OCI-M2 (cell line): ENCODE data around the gene APOBEC3A.
"Not testable (repeated sequence)": the region's sequence is repeated elsewhere in the genome, so short reads cannot be mapped to it uniquely, and the experiment has no call there.

Experiments used
- DNase-seq: peaks from one replicate; lab custom pipeline; 2025; ENCODE audit not compliant: unreplicated experiment; lab: John Stamatoyannopoulos, UW

APOBEC3A gene

DNA sequence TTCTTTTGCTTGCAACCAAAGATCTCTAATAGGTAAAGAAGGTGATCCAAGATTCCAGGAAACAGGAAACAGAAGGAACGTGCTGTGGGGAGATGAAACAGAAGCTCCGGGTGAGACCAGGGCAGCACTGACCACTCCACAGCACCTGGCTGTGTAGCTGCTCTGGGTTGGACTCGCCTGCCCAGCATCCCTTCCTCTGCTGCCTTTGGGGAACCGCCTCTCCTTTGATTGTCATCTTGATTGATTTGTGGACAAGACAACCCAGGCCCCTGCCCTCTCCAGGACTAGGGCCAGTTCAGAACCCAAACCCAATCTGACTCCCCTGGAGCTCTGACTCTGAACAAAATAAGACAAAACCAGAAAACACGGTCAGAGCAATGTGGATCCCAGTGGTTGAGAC is 14.7 kb upstream of the APOBEC3A start:
- DNase-seq: no peak

- no peak for DNase-seq
Measured at GRCh38 chr22:38943201-38943600, 14.2 kb upstream of the APOBEC3A start.

- DNase-seq: no peak
Measured at GRCh38 chr22:38943882-38944281, 13.5 kb upstream of the APOBEC3A start.

DNA sequence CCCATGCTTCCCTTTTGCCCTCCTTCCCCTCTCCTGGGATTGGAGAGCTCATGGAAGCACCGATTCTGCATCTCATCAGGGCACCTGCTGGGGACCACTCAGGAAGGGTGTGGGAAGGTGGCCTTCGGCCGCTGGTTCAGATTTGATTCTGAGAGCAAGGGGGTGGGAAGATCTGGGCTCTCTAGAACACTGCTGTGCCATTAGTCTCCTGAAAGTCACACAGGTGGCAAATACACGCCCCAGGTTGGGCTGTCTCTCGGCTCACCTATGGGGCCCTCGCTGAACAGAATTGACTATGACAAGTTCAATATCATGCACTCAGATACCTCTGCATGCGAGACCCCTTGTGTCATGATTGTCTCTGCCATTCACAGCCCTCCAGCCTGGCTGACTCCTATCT is 12.8 kb upstream of the APOBEC3A start:
- DNase-seq: no peak

DNA sequence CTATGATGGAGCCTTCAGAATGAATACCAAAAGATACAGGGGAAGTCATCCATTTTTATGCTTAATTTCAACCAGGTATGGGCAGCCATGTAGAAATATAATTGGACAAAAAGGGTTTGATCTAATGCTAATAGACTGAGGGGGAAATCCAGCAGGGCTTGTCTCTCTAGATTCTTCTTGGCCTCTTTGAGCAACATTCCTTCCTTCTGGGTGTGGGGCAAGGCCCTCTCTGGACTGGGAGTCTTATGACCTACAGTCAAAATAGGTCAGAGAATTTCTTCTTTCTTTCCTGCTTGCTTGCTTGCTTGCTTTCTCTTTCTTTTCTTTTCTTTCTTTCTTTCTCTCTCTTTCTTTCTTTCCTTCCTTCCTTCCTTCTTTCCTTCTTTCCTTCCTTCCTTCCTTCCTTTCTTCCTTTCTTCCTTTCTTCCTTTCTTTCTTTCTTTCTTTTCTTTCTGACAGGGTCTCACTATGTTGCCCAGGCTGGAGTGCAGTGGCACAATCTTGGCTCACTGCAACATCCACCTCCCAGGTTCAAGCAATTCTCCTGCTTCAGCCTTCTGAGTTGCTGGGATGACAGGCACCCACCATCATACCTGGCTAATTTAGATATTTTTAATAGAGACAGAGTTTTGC is 11.6 kb upstream of the APOBEC3A start:
- DNase-seq: not testable (repeated sequence)

GRCh38 chr22:38946771-38947170 is 10.6 kb upstream of the APOBEC3A start:
- no peak for DNase-seq

DNA sequence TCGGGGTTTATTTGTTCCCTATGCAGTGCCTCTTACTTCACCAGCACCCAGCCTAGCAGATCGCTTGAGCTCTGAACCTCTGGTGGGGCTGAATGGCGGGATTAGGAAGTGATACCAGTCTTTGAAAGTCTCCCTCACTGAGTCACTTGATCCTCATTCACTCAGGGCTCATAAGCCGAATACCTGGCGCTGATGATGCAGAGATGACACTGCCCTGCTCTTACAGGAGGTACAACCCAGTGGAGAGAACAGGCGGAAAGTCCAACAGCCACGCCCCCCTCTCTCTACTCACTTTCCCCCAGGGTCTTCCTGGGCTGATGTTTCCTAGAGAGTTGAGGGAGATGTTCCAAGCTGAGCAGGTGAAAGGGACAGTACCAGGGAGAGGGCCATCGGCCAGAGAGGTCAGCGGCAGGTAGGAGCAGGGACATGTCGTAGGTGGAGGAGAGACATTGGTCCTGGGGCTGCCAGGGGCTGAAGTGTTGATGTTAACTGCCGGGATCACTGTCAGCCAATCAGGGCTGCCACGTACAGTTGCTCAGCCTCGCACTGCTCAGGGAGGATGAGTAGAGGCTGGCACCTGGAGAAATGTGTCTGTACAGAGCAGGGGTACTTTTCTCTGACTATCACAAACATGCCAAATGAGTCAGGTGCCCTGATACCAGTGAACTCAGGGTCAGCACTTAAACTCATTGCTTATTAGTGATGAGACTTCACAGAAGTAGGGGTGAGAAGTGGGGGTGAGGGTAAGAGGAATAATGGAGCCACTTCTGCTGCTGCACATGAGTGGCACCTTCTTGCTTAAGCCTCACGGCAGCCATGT is 9.9 kb upstream of the APOBEC3A start:
- no peak for DNase-seq

- no peak for DNase-seq
Measured at GRCh38 chr22:38948181-38948940, 9.0 kb upstream of the APOBEC3A start.

DNA sequence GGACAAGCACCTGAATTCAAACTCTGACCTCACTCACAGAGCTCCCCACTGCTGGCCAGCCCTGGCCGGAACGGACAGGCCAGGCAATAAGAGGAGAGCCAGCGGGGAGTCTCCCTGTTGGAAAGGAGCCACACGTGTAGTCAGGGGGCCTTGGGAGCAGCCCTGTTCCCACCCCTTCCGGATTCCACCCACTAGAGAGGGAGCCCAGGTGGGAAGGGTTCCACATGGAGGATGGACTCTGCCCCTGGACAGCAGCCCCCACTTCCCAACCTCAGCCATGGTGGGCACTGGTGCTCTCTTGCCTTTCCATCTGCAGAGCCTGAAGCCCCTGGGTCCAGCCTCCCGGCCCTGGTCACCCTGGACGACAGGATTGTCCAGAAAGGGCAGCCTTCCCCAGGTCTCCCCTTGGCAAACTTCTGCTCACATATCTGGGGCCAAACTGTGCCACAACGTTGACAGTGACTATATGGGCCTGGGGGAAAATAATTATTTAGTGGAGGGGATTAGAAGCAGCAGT is 7.5 kb upstream of the APOBEC3A start:
- no peak for DNase-seq

- DNase-seq: no peak
Measured at GRCh38 chr22:38950527-38951295, 6.7 kb upstream of the APOBEC3A start.

GRCh38 chr22:38951734-38952133 is 5.7 kb upstream of the APOBEC3A start:
- no peak for DNase-seq

DNA sequence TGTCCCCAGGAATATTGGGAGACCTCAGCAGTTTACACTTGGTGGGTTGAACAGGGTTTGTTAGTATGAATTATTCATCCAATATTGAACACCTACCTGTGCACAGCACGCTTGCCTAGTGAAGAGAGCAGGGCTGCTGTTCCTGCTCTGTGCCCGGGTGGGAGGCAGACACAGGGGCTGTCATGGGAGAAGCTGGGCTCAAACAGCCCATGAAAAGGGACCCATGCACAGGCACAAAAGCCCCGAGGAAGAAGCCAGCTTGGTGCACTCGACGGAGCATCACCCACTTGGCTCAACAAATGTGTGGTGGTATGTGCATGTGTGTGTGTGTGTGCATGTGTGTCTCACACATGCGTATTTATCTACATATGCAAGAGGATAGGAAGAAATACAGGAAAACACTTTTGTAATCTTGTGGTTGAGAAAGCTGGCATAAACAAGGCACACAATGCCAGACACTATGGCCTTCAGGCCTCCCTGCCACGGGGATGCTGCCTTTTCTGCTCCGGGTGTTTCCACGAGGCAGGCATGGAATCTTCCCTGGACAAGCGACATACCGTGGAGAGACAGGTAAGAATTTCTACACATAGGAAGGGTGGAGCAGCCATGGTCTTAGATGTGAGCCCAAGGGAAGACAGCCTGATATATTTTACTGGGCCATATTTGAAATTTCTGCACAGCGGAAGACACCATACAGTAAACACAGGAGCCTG is 5.0 kb upstream of the APOBEC3A start:
- no peak for DNase-seq

DNA sequence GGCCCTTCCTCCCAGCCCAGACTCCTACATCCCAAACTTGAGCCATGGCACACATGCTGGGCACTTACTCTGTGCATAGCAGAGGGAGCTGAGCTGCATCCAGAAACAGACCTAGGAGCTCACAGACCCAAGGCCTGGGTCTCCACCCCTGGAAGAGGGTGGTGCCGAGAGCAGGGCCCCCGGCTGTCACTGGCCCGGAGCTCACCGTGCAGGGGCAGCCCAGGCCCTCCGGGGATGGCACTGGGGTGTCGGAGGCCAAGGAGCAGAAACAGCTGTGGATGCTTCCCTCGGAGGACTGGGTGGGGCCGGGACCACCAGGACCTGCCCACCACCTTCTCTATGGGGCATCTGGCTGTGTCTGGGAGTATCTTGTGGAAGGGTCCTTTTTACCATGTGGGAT is 4.3 kb upstream of the APOBEC3A start:
- DNase-seq: no peak

GRCh38 chr22:38953577-38954413 is 3.6 kb upstream of the APOBEC3A start:
- no peak for DNase-seq

GRCh38 chr22:38954414-38955043 is 2.9 kb upstream of the APOBEC3A start:
- no peak for DNase-seq

DNA sequence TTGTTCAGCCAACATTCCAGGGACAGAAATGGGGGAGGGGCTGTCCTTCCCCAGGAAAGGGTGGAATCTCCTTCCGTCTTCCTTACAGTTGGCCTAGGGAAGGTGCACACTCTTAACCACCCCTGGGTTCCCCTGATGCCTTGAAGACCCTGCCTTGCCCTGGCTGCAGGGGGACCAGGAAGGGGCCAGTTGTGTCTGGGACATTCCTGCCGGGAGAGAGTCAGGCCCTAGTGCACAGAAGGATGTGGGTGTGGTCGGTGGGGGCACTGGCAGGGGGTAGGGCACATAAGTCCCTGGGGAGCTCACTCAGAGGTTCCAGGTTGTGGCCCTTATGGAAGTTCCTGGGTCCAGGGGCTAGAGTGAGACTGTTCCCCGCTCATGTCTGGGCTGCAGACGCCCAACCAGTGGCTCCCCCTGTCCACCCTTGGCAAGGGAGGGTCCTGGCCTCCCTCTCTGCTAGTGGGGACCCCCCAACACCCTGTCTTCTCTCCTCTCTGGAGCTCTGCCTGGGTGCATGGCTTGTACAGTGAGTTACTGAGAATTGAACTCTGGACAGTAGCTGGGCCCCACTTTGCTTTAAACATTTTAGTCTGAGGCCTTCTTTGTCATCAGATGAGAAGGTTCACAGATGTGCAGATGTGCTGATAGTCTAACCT is 2.0 kb upstream of the APOBEC3A start:
- no peak for DNase-seq

DNA sequence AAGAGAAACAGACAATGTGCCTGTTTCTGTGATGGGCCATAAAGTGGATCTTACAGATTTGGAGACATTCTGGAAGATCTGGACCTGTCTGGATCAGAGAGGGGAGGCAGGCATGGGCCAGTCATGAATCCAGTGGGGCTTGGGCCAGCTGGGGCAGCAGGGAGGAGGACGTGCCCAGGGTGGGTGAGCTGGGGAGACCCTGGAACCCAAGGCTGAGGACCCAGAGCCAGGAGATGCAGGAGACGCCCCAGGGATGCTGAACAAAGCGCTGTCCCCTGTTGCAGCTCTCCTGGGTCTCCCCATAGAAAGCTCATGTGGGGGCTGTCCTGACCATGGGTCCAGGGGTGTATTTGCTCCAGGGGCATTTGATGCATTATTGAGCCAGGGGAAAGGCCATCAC is 1.5 kb upstream of the APOBEC3A start:
- DNase-seq: no peak

- no peak for DNase-seq
Measured at GRCh38 chr22:38956551-38956950, 858 bp upstream of the APOBEC3A start.
